ES-I3 (cell line): ENCODE results near the gene KIAA1217.

Experiments
- H3K36me3 ChIP-seq: 2 replicates; pipeline ENCODE4 v1.6.1; 2013; ENCODE audit warnings: mild to moderate bottlenecking, low read length, control low read depth, moderate library complexity; ENCODE audit not compliant: insufficient read depth
- H3K4me1 ChIP-seq: 2 replicates; pipeline ENCODE4 v1.6.1; 2013; ENCODE audit warnings: mild to moderate bottlenecking, control low read depth, low read length; ENCODE audit not compliant: insufficient read depth
- H3K9ac ChIP-seq: 2 replicates; pipeline ENCODE4 v1.6.1; 2013; ENCODE audit warnings: low read depth, mild to moderate bottlenecking, low read length, moderate library complexity
- H3K9me3 ChIP-seq: 2 replicates; pipeline ENCODE4 v1.6.1; 2013; ENCODE audit warnings: mild to moderate bottlenecking, low read length, moderate library complexity; ENCODE audit not compliant: control insufficient read depth, insufficient read depth

KIAA1217 gene

DNA sequence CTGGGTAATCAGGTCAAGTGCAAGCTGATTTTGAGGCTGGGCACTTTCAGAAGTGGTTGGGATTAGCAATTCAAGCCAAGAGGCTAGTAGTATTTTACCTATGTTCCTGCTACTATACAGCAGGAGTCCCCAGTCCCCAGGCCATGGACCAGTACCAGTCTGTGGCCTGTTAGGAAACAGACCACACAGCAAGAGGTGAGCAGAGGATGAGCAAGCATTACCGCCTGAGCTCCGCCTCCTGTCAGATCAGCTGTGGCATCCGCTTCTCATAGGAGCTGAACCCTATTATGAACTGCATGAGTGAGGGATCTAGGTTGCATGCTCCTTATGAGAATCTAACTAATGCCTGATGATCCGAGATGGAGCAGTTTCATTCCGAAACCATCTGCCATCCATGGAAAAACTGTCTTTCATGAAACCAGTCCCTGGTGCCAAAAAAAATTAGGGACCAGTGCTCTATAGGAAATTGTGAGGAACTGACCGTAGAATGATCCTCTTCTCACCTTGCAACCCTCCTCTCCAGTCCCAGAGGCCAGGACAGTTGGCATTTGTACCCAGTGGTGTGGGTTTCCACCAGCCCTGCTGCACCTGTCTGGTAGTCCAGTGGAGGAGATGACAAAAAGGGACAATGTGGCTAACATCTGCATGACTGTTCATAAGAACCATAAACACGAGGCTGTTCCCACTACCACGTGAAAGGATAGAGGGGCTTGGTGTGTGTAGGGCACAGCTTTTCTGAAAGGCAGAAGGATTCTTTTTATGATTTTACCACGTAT, 172.5 kb downstream of the KIAA1217 start:
- H3K4me1 ChIP-seq, result peaks cover 31% of the 10 kb centered on the region
- H3K9me3 ChIP-seq, result no peaks in the 10 kb centered on the region
- H3K9ac ChIP-seq, result no peak overlapping the region
- H3K36me3 ChIP-seq, result no peaks in the 10 kb centered on the region

DNA sequence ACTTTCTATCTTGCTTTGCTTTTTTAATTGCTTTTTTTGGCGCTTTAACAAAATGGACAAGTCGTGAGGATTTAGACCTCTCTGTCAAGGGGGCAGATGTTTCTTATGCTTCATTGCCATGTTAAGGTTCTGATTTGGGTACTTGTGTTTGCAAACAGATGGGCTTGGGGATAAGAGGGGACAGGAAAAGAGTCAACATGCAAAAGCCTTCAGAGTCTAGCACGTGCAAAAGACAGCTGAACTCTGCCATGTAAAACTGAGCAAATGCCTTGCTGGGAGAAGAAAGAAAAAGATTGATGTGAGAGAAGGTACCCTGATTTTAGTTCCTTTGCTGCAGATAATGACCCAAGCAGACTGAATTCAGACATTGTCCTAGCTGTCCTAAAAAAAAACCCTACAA, 173.1 kb downstream of the KIAA1217 start:
- Histone ChIP-seq H3K4me1 (peaks cover 31% of the 10 kb centered on the region), H3K9me3 (no peaks in the 10 kb centered on the region), H3K36me3 (no peaks in the 10 kb centered on the region), H3K9ac (no peak overlapping the region)

DNA sequence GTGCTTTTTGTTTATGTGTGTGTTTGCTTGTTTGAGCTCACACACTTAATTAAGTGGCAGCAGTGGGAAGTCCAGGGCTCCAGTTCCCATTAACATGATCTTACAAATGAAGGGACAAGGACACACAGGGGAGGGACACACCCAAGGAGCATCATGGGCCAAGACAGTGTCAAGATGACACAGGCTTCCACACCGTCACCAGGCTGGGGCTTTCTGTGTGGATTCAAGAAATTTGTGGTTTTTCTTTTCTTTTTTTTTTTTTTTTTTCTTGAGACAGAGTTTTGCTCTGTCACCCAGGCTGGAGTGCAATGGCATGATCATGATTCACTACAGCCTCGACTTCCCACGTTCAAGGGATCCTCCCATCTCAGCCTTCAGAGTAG, 173.6 kb downstream of the KIAA1217 start:
- H3K9me3 ChIP-seq, result no peaks in the 10 kb centered on the region
- peaks cover 31% of the 10 kb centered on the region for H3K4me1 ChIP-seq
- H3K36me3 ChIP-seq, result no peaks in the 10 kb centered on the region
- no peak overlapping the region for H3K9ac ChIP-seq

DNA sequence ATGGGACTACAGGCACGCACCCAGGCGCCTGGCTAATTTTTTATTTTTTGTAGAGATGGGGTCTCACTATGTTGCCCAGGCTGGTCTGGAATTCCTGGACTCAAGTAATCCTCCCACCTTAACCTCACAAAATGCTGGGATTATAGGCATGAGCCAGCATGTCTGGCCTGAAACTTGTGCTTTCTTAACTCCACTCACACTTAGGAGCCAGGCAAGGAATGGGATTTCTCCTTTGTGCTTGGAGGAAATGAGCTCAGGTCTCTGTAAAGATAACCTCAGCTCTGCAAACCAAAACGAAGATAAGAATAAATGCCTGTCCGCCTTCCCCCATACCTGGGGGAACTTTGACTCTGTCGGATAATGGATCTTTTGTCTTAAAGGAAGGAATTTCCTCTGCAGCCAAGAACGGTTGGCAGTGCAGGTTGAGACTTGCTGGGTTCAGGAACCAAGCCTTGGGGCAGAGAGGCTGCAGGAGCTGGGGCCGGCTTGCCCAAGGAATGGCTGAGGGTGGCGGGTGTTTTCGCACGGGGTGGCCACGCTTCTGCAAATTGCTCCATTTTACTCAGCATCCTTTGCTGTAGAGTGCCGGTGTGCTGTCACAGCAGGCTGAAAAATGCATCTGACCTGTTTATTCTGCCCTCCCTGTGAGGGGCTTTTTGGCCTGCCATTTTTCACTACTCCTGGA, 174.2 kb downstream of the KIAA1217 start:
- peaks cover 31% of the 10 kb centered on the region for H3K4me1 ChIP-seq
- no peaks in the 10 kb centered on the region for H3K9me3 ChIP-seq
- H3K36me3 ChIP-seq, result no peaks in the 10 kb centered on the region
- peak overlapping the region; percentile 7; the same call in 1 of the 2 replicates for H3K9ac ChIP-seq

DNA sequence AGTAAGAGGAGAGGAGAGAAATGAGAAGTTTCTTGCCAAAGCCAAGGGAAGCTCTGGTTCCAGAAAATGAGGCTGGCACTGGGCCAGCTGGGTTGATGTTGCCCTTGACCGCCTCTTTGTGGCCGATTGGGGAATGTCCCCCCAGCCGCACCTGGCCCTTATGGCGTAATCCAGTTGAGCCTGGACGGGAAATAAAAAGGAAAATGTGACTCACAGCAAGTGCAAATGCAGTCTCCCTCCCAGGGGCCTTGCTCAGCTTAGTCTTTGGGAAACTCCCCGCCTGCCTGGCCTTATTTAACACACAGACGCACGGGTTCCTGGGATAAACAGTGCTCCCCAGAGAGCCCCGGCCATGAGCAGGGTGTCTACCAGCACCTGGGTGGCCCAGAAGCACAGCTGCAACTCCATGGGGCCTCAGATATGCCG, 174.8 kb downstream of the KIAA1217 start:
- H3K9ac ChIP-seq, result peak overlapping the region; percentile 7; the same call in 1 of the 2 replicates

DNA sequence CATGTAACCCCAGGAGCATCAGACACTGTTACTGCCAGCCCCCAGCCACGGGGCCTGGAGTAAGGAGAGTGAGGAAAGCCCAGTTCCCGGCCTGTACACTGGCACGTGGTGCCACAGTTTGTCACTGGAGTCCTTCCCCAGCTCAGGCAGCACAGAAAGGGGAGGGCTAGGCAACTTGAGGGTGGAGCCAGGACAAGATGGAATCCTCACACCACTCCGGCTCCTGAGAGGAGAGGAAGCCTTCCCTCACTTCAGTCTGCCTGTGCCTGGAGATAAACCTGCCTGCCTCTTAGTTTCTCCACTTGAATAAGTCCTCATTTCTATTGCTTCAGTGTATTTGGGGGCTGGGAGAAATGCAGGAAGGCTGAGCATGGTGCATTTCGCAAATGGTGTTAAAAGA, 176.0 kb downstream of the KIAA1217 start:
- Histone ChIP-seq H3K9ac (no peak overlapping the region), H3K36me3 (no peaks in the 10 kb centered on the region; the same call in 1 of the 2 replicates), H3K4me1 (peaks cover 31% of the 10 kb centered on the region), H3K9me3 (no peaks in the 10 kb centered on the region)

More for the DNA sequence above, 174.8 kb downstream of the KIAA1217 start:
- Histone ChIP-seq H3K4me1 (peaks cover 31% of the 10 kb centered on the region), H3K36me3 (no peaks in the 10 kb centered on the region), H3K9me3 (no peaks in the 10 kb centered on the region)

DNA sequence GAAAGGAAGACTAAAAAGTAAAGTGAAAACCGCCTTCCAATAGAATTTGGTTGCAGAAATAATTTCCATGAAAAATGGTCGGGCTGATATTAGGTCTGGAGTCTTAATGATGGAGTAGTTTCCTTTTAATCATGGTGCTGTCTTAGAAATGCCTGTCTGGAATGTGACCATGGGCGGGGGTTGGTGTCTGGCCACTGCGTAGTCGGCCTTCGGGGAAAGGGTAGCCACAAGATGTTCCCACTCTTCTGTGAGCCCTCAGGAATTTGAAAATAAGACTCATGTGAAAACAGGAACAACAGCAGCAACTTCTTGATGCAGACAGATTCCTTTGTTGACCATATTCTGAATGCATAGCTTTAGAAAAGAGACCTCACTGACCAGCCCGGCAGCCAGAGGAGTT, 176.8 kb downstream of the KIAA1217 start:
- Histone ChIP-seq H3K4me1 (peaks cover 34% of the 10 kb centered on the region), H3K9me3 (no peaks in the 10 kb centered on the region), H3K36me3 (no peaks in the 10 kb centered on the region; the same call in 1 of the 2 replicates), H3K9ac (no peak overlapping the region)

DNA sequence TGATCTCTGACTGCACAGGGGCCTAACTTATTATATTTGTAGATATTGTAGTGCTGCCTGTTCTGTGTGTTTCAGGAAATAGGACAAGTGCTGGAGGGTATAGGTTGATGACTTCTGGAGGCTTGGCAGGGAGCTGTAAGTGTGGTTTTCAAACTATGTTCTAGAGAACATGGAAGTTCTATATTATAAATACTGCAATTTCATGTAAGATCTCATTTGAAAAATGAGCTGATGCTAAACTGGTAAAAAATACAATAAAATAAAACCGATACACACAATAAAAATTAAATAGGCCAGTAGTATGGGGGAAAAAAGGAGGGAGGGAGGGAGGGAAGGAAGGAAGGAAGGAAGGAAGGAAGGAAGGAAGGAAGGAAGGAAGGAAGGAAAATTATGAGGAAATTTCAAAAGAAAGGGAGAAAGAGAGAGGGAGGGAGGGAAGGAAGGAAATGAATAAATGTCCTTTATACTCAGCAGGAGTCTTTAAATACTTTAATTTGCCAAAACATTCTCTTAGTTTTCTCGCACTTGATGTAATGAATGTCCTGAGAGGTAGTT, 181.3 kb downstream of the KIAA1217 start:
- no peak overlapping the region for H3K9ac ChIP-seq
- H3K4me1 ChIP-seq, result peaks cover 17% of the 10 kb centered on the region

DNA sequence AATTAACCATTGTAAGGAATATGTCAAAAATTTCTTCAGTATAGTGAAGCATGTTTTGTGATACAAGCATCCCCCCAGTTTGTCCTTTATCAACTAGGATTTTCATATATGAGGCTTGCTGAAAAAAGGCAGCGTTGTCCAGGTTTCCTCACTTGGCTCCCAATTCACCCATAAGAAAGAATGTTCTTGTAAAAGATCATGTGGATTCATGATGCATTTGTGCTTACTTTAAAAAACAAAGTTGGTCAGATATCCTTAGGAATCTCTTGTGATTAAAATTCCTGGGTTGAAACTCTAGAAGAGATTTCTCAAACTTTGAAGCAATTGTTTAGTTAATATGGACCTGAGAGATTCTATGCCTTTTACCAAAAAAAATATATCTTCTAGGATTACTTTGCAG, 181.8 kb downstream of the KIAA1217 start:
- Histone ChIP-seq H3K9ac (no peak overlapping the region), H3K4me1 (peaks cover 12% of the 10 kb centered on the region), H3K9me3 (no peaks in the 10 kb centered on the region), H3K36me3 (no peaks in the 10 kb centered on the region; the same call in 1 of the 2 replicates)

More for the DNA sequence above, 181.3 kb downstream of the KIAA1217 start:
- Histone ChIP-seq H3K9me3 (no peaks in the 10 kb centered on the region), H3K36me3 (no peaks in the 10 kb centered on the region; the same call in 1 of the 2 replicates)

DNA sequence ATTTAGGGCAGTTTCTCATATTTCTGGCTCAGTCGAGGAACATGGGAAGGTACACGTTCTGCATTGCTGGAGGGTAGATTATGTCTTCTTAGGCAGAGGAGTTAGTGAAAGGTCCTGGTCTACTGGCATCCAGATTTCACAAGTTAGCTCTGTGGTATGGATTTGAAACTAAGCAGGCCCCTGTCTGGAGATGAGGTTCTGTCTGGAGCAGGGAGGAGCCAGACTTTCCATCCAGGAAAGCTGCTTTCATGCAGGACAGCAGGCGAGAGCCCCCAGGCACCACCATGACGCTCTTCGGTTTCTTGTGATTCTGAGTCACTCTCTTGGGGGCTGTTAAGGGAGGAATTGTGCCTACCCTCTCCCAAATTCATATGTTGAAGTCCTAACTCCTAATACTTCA, 184.3 kb downstream of the KIAA1217 start:
- Histone ChIP-seq H3K4me1 (peaks cover 9% of the 10 kb centered on the region; the same call in 1 of the 2 replicates), H3K9me3 (no peaks in the 10 kb centered on the region), H3K9ac (no peak overlapping the region), H3K36me3 (no peaks in the 10 kb centered on the region; the same call in 1 of the 2 replicates)

DNA sequence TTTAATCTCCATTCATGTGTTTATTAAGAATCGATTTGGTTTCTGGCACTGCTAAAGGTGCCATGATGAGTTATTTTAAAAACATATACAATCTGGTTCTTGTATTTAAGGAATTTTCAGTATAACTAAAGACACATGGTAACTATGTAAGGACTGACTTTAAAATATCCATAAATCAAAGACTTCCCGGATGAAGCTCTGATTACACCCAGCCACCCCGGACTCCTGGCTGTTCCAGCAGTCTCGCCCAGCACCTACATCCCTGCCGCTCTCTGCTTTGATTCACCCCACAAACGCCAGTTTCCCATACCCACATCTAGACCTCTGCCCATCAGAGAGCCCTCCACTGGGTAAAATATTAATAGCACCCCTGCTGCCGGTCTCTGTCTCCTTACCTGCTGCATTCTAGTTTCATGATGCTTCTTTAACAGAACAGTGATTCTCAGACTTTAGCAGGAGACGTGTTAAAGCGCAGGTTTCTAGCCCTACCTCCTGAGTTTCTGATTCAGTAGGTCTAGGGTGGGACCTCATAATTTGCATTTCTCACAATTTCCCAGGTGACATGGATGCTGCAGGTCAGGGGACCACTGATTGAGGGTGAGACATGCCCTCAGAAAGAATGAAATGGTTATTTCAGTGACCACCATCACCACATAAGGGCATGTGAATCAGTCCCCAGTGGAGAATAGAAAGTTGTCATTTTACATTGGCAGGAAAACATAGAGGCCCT, 185.7 kb downstream of the KIAA1217 start:
- Histone ChIP-seq H3K4me1 (peaks cover 9% of the 10 kb centered on the region; the same call in 1 of the 2 replicates), H3K36me3 (no peaks in the 10 kb centered on the region; the same call in 1 of the 2 replicates), H3K9me3 (no peaks in the 10 kb centered on the region), H3K9ac (no peak overlapping the region)

DNA sequence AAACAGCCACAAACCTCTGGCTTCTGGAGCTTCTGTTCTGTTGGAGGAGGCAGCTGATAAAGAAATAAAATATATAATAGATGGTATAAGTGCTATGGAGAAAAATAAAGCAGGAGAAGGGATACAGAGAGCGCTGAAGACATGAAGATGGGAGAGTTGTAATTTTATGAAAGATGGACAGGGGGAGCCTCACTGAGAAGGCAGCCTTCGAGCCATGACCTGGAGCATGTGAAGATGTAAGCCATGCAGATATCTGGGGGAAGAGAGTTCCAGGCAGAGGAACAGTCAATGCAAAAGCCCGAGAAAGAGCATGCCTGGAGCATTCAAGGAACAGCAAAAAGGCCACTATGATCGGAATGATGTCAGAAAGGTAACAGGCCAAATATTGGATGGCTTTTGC, 187.5 kb downstream of the KIAA1217 start:
- no peak overlapping the region for H3K9ac ChIP-seq
- no peaks in the 10 kb centered on the region for H3K36me3 ChIP-seq
- H3K4me1 ChIP-seq, result peaks cover 4% of the 10 kb centered on the region; the same call in 1 of the 2 replicates
- H3K9me3 ChIP-seq, result no peaks in the 10 kb centered on the region

DNA sequence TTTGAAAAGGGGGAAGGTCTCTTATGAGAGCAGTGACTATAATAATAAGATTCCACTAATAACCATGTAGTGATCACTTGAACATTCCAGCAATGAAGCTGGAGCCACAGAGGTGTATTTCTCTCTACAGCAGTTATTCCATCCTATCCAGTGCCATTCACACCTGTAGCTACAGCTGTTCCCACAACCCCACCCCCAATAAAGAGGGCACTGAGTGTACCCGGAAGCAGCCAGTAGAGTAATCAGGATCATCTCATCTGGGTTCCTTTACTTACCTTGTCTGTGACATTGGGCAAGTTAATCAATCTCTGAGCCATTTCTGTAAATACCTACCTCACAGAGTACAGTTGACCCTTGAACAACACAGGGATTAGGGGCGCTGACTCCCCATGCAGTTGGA, 188.7 kb downstream of the KIAA1217 start:
- Histone ChIP-seq H3K9ac (no peak overlapping the region), H3K9me3 (no peaks in the 10 kb centered on the region), H3K4me1 (peaks cover 4% of the 10 kb centered on the region; the same call in 1 of the 2 replicates), H3K36me3 (no peaks in the 10 kb centered on the region)

DNA sequence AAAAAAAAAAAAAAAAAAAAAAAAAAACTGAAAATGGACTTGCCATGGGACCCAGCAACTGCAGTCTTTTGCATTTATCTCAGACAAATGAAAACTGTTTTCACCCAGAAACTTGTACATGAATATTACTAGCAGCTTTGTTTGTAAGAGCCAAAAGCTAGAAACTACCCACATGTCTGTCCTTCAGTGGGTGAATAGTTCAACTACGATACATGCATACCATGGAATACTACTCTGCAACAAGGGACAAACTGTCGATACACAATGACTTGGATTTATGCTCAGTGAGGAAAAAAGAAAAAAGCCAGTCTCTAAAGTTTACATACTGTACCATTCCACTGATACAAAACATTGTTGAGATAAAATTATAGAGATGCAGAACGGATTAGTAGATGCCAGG, 195.6 kb downstream of the KIAA1217 start:
- Histone ChIP-seq H3K9me3 (no peaks in the 10 kb centered on the region), H3K9ac (no peak overlapping the region), H3K4me1 (no peaks in the 10 kb centered on the region), H3K36me3 (no peaks in the 10 kb centered on the region)
